Adrenal gland (tissue), 12 donors: ENCODE results near the gene SHOC2. TPM values are rescaled to one million over a fixed set of nuclear protein-coding genes. Genes with fewer than 3 reads are reported as not detected.

ENCODE experiments used
- DNase-seq, 7 donors: peaks; one replicate each; pipeline ENCODE4 v3.0.0-alpha.2; 2019 to 2020
- H3K27ac ChIP-seq, 5 donors: fragments of 200-600 bp; sonication (generic) in 4 of 5; 1 replicate in 3 of 5; 2 replicates in 2 of 5; pipeline versions ENCODE4 v1.5.1 to v1.8.0; 2016 to 2020; ENCODE audit warnings: mild to moderate bottlenecking in 1 of 5
- H3K27me3 ChIP-seq: fragments of 200-600 bp; 2 replicates; pipeline ENCODE4 v1.8.0; 2021
- H3K36me3 ChIP-seq, 2 donors: fragments of 200-600 bp; replicated peaks in 1 of 2; 1 replicate in 1 of 2; 2 replicates in 1 of 2; pipeline versions ENCODE4 v1.5.1 to v1.8.0; 2018 to 2022
- H3K4me1 ChIP-seq, 2 donors: fragments of 200-600 bp; replicated peaks in 1 of 2; 1 replicate in 1 of 2; 2 replicates in 1 of 2; pipeline versions ENCODE4 v1.5.1 to v1.8.0; 2018 to 2021
- H3K4me3 ChIP-seq, 4 donors: fragments of 200-600 bp; sonication (generic) in 3 of 4; one replicate each; pipeline ENCODE4 v1.5.1; 2016 to 2018
- H3K9me3 ChIP-seq, 3 donors: fragments of 200-600 bp; sonication (generic) in 1 of 3; replicated peaks in 1 of 3; 1 replicate in 2 of 3; 2 replicates in 1 of 3; pipeline versions ENCODE4 v1.5.1 to v1.8.0; 2016 to 2021
- CTCF ChIP-seq, 6 experiments: fragments of 450-650 bp in 4 of 6; fragments of 200-600 bp in 2 of 6; sonication (generic) in 1 of 6; IDR thresholded peaks; 1 replicate in 5 of 6; 2 replicates in 1 of 6; pipeline versions ENCODE4 v1.5.1 to v1.8.0; 2016 to 2021; ENCODE audit warnings: antibody characterized with exemption in 6 of 6, mild to moderate bottlenecking in 2 of 6, moderate library complexity in 1 of 6
- POLR2A ChIP-seq, 2 donors: fragments of 450-650 bp; IDR thresholded peaks; one replicate each; pipeline ENCODE4 v1.6.1; 2017; ENCODE audit warnings: antibody characterized with exemption in 2 of 2, mild to moderate bottlenecking in 2 of 2, moderate library complexity in 1 of 2
- WGBS, 4 donors: extraction: QIAGEN DNeasy Blood & Tissue Kit in 2 of 4; methylation state at CpG; one replicate each; pipeline versions ENCODE4 v1.1.5 to v1.1.7; 2013 to 2017; 5-methylcytosine and 5-hydroxymethylcytosine counted together
- intact Hi-C, 2 donors: fragments of 100-400 bp; cut with DNase I; formaldehyde crosslinking; loops; one replicate each; pipeline versions ENCODE4 v1.14.1 to v1.15.0; 2022 to 2023
- polyA plus RNA-seq, 3 donors: library from polyadenylated mRNA; stranded (reverse); fragments of 200-250 nt in 2 of 3; fragments of 350-450 nt in 1 of 3; fragmentation: Illumina TruSeq in 1 of 3; extraction: RNeasy Lipid Tissue Mini Kit (QIAGEN cat#74804) in 1 of 3; gene quantifications; one replicate each; pipeline ENCODE4 v1.2.3, GENCODE V29; 2013 to 2014
- total RNA-seq, 9 donors: library from RNA; depleted of rRNA in 4 of 9; stranded (reverse); fragments of >200 nt in 4 of 9; fragments of 120-200 nt in 1 of 9; fragmentation: NEBNext Ultra II Directional in 1 of 9; extraction: Animal tissue kit (Norgen Biotek cat#: 25700) in 1 of 9; gene quantifications; one replicate each; pipeline versions ENCODE4 v1.1.0 to v1.2.4, GENCODE V29; 2013 to 2023
- donor health status: healthy with polysubstance abuse.
- donor health status: Bipolar disorder and iron deficiency.
- donor health status: DM: yes; HTN: yes; CAD: no.
- donor health status: DM: no; HTN: no; CAD: no.
- donor health status: DM: no; HTN: no; CAD: no.
- donor health status: DM: yes; HTN: yes; CAD: no.

SHOC2 gene
- total and polyA plus RNA-seq, 12 donors = 16.4 to 78.2 (median 37.1) TPM

DNA sequence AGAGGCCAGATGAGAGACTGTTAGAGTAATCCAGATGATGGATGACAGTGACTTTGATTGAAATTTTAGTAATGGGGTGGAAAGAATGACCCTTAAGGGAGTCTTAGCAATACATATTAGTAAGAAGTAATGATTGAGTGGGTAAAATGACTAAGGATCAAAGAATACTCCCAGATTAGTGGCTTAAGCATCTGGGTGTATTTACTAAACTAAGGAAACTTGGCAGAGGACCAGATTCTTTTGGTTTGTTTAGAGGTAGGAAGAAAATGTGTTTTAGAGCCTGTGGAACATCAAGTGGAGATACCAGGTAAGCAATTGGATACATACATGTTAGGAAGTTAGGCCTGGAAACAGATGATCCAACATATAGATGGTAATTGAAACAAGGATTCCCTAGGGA is 98.6 kb downstream of the SHOC2 start:
- intact Hi-C loops = no loop called here
- H3K9me3 ChIP-seq = no peaks in the 10 kb centered on the region
- H3K36me3 ChIP-seq = no peaks in the 10 kb centered on the region
- no peak for TF ChIP-seq POLR2A (IDR thresholded peaks at IDR 0.05)
- no peak overlapping the region for H3K4me3 ChIP-seq
- no peaks in the 10 kb centered on the region for H3K4me1 ChIP-seq
- H3K27me3 ChIP-seq = no peaks in the 10 kb centered on the region
- no peak for DNase-seq
- H3K27ac ChIP-seq = no peak overlapping the region

DNA sequence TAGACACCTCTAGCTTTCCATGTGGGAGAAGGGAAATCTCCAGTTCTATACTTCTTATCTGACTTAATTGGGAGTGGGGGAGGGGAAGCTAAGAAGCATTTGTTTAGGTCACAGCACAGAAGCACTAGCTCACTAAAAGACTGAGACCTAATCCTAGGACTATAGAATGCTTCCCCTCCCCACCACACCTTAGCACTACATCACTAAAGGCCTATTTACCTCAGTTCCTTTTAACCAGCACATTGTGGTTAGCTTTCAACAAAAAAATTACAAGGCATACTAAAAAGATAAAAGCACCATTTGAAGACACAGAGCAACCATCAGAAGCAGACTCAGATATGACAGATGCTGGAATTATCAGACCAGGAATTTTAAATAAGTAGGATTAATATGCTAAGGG is 103.7 kb downstream of the SHOC2 start:
- no peaks in the 10 kb centered on the region for H3K4me1 ChIP-seq
- H3K27ac ChIP-seq = no peak overlapping the region
- H3K9me3 ChIP-seq = no peaks in the 10 kb centered on the region
- intact Hi-C loops = no loop called here
- H3K27me3 ChIP-seq = no peaks in the 10 kb centered on the region
- H3K36me3 ChIP-seq = no peaks in the 10 kb centered on the region
- no peak overlapping the region for H3K4me3 ChIP-seq
- no peak for DNase-seq
- TF ChIP-seq POLR2A (IDR thresholded peaks at IDR 0.05) (no peak), CTCF (IDR thresholded peaks at IDR 0.05) (no peak)

- H3K36me3 ChIP-seq = no peaks in the 10 kb centered on the region
- TF ChIP-seq POLR2A (IDR thresholded peaks at IDR 0.05) = no peak
- TF ChIP-seq CTCF (IDR thresholded peaks at IDR 0.05) = no peak
- no peaks in the 10 kb centered on the region for H3K27me3 ChIP-seq
- H3K4me3 ChIP-seq = no peak overlapping the region
- 95 to 99% (median 97%) methylated on average over 8 to 9 of the region's 9 CpGs for WGBS, 4 donors
- intact Hi-C loops = no loop called here
- no peaks in the 10 kb centered on the region for H3K4me1 ChIP-seq
- no peak for DNase-seq
- H3K9me3 ChIP-seq = no peaks in the 10 kb centered on the region
- H3K27ac ChIP-seq = no peak overlapping the region
These were observed 110.8 kb downstream of the SHOC2 start for GRCh38 chr10:111030042-111030750.

DNA sequence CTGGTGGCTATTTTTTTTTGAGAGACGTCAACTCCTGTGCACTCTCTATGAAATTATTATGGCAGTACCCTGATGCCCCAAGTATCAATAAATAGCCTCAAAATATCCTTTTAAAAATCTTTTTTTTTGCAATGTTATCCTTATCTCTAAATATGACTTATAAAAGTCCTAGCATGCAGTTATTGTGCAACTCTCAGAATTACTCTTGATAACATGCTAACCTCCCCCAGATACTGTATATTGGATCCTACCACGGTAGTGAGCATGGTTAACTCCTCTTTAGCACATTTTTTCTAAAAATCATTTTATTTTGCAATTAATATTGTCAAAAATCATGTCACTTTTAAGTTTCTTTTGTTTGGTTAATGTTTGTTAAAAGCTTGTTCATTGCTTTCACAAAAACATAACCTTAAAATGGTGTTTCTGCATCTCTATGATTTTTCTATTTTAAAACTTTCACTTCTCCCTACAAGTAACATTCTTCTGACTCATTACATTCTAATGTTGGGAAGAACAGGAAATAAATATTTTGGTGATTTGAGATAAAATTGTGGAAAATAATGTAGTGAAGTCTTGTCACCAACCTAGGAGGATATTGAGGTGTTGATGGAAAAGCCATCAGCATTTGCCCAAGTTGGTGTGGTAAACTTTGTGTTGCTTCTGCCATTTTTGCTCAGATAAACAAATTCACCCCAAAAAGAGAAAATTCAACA is 115.3 kb downstream of the SHOC2 start:
- no peak for DNase-seq
- Histone ChIP-seq H3K9me3 (peaks cover 0 to 7% (median 0%) of the 10 kb centered on the region in 3 donors), H3K36me3 (no peaks in the 10 kb centered on the region), H3K4me3 (no peak overlapping the region), H3K27me3 (no peaks in the 10 kb centered on the region), H3K27ac (no peak overlapping the region), H3K4me1 (no peaks in the 10 kb centered on the region)
- TF ChIP-seq POLR2A (IDR thresholded peaks at IDR 0.05) (no peak), CTCF (IDR thresholded peaks at IDR 0.05) (no peak)
- 79 to 85% (median 81%) methylated on average over 2 of the region's 2 CpGs for WGBS, 4 donors
- intact Hi-C loops = no loop called here

DNA sequence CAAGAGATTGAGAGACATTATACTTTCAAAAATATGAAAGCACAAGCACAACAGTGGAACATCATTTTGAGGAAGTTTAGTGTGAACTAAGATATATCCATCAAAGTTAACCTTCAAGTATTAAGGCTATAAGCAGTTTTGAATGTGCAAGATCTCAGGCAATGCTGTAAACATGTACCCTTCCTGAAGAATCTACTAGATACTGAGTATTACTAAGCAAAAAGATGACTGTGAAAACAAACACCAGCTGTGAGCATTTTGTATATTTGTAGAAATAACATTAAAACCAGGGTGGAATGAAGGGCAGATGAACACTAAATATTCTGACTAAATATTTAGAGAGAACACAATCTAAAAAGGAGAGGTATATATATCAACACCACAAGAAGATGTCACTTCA is 116.1 kb downstream of the SHOC2 start:
- Histone ChIP-seq H3K27ac (no peak overlapping the region), H3K27me3 (no peaks in the 10 kb centered on the region), H3K36me3 (no peaks in the 10 kb centered on the region), H3K4me3 (no peak overlapping the region), H3K9me3 (peaks cover 0 to 11% (median 0%) of the 10 kb centered on the region in 3 donors), H3K4me1 (no peaks in the 10 kb centered on the region)
- TF ChIP-seq CTCF (IDR thresholded peaks at IDR 0.05) = no peak
- no peak for TF ChIP-seq POLR2A (IDR thresholded peaks at IDR 0.05)
- intact Hi-C loops = no loop called here
- DNase-seq = no peak
